ENCODE data around the gene SPNS3.

DNA sequence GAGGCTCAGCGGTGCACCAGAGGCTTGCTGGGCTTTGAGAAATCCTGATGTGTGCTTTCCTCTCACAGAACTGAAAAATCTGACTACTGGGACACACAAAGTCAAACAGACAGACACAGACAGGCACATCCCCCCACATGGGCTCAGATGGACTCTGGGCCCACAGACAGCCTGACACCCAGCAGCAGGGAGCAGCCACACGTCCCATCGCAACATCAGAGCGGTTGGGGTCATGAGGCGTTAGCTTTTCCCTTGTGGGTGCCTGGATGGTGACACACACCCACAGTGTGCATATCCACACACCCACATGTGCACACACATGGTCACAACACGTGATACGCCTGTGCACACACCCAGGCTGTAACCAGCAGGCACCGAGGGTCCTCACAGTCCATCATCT lies 6.3 kb downstream of the SPNS3 start:
- TF ChIP-seq, protein P1, sequence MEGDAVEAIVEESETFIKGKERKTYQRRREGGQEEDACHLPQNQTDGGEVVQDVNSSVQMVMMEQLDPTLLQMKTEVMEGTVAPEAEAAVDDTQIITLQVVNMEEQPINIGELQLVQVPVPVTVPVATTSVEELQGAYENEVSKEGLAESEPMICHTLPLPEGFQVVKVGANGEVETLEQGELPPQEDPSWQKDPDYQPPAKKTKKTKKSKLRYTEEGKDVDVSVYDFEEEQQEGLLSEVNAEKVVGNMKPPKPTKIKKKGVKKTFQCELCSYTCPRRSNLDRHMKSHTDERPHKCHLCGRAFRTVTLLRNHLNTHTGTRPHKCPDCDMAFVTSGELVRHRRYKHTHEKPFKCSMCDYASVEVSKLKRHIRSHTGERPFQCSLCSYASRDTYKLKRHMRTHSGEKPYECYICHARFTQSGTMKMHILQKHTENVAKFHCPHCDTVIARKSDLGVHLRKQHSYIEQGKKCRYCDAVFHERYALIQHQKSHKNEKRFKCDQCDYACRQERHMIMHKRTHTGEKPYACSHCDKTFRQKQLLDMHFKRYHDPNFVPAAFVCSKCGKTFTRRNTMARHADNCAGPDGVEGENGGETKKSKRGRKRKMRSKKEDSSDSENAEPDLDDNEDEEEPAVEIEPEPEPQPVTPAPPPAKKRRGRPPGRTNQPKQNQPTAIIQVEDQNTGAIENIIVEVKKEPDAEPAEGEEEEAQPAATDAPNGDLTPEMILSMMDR (IDR thresholded peaks at IDR 0.05 in 8 of 11, conservative IDR thresholded peaks at IDR 0.05 in 3 of 11), result no peak
- TF ChIP-seq POLR2A (IDR thresholded peaks at IDR 0.05) (no peak), POLR2AphosphoS5 (IDR thresholded peaks at IDR 0.05) (no peak)

All from spleen (tissue), 7 donors.